ENCODE results near the gene GIMAP7.

GIMAP7 gene

GRCh38 chr7:150473902-150474301 lies 40.8 kb upstream of the GIMAP7 start:
- Mint-ChIP-seq H3K4me1 (no peaks in the 10 kb centered on the region), H3K27ac (no peak overlapping the region), H3K9me3 (no peaks in the 10 kb centered on the region), H3K36me3 (ENCODE audit: low read depth) (no peaks in the 10 kb centered on the region), H3K4me3 (no peak overlapping the region), H3K27me3 (ENCODE audit: low read depth) (peaks cover 7% of the 10 kb centered on the region)
- no peak for TF ChIP-seq CTCF (IDR thresholded peaks at IDR 0.05; ENCODE audit: unreplicated experiment in 3 of 3)

GRCh38 chr7:150476285-150476684 lies 38.4 kb upstream of the GIMAP7 start:
- Mint-ChIP-seq H3K4me1 (peaks cover 1% of the 10 kb centered on the region), H3K27me3 (ENCODE audit: low read depth) (peaks cover 7% of the 10 kb centered on the region), H3K4me3 (no peak overlapping the region), H3K27ac (no peak overlapping the region), H3K9me3 (no peaks in the 10 kb centered on the region), H3K36me3 (ENCODE audit: low read depth) (no peaks in the 10 kb centered on the region)
- TF ChIP-seq CTCF (IDR thresholded peaks at IDR 0.05; ENCODE audit: unreplicated experiment in 3 of 3), result no peak

- no peaks in the 10 kb centered on the region for H3K36me3 Mint-ChIP-seq (ENCODE audit: low read depth)
These were observed 37.6 kb upstream of the GIMAP7 start for GRCh38 chr7:150476819-150477631.

GRCh38 chr7:150479023-150479716 lies 35.5 kb upstream of the GIMAP7 start:
- Mint-ChIP-seq H3K27me3 (ENCODE audit: low read depth) (peaks cover 4% of the 10 kb centered on the region), H3K27ac (no peak overlapping the region), H3K4me1 (peaks cover 10% of the 10 kb centered on the region), H3K9me3 (no peaks in the 10 kb centered on the region), H3K36me3 (ENCODE audit: low read depth) (no peaks in the 10 kb centered on the region), H3K4me3 (no peak overlapping the region)
- no peak for TF ChIP-seq CTCF (IDR thresholded peaks at IDR 0.05; ENCODE audit: unreplicated experiment in 3 of 3)

More at GRCh38 chr7:150476819-150477631, 37.6 kb upstream of the GIMAP7 start:
- no peak overlapping the region for H3K4me3 Mint-ChIP-seq
- peaks cover 6% of the 10 kb centered on the region for H3K27me3 Mint-ChIP-seq (ENCODE audit: low read depth)
- no peak for TF ChIP-seq CTCF (IDR thresholded peaks at IDR 0.05; ENCODE audit: unreplicated experiment in 3 of 3)
- H3K4me1 Mint-ChIP-seq, result peaks cover 6% of the 10 kb centered on the region
- H3K27ac Mint-ChIP-seq, result no peak overlapping the region
- no peaks in the 10 kb centered on the region for H3K9me3 Mint-ChIP-seq

GRCh38 chr7:150481186-150481920 lies 33.3 kb upstream of the GIMAP7 start:
- H3K9me3 Mint-ChIP-seq, result no peaks in the 10 kb centered on the region
- peaks cover 10% of the 10 kb centered on the region for H3K4me1 Mint-ChIP-seq
- H3K36me3 Mint-ChIP-seq (ENCODE audit: low read depth), result no peaks in the 10 kb centered on the region
- H3K27ac Mint-ChIP-seq, result no peak overlapping the region
- peaks cover 4% of the 10 kb centered on the region for H3K27me3 Mint-ChIP-seq (ENCODE audit: low read depth)
- TF ChIP-seq CTCF (IDR thresholded peaks at IDR 0.05; ENCODE audit: unreplicated experiment in 3 of 3), result no peak
- no peak overlapping the region for H3K4me3 Mint-ChIP-seq
